PC-9 (cell line): ENCODE results near the gene DAZ4. TPM values are rescaled to one million over a fixed set of nuclear protein-coding genes. Genes with fewer than 3 reads are reported as not detected.
A peak's percentile ranks its signal among the peaks of the same experiment; 100 is the strongest.
"Not testable (repeated sequence)": the region's sequence is repeated elsewhere in the genome, so short reads cannot be mapped to it uniquely, and the experiment has no call there.

Experiments used
- Bru-seq: library from RNA; stranded (reverse); fragments of 400-500 nt; gene quantifications from one replicate; lab custom pipeline; 2021; lab: Mats Ljungman, UMichigan
- BruChase-seq, 2 experiments: library from RNA; stranded (reverse); fragments of 400-500 nt; gene quantifications; one replicate each; lab custom pipeline; 2021; lab: Mats Ljungman, UMichigan
- BruUV-seq: library from RNA; stranded (reverse); fragments of 400-500 nt; replicated peaks from 2 replicates; lab custom pipeline; 2021; lab: Mats Ljungman, UMichigan
- CTCF ChIA-PET: fragments of 300-600 bp; sonication (Branson Sonifier 250); formaldehyde crosslinking; loops from one replicate; lab custom pipeline; 2022; ENCODE audit warnings: antibody characterized with exemption; lab: Charles Lee
- POLR2A ChIA-PET: fragments of 300-600 bp; sonication (Branson Sonifier 250); formaldehyde crosslinking; loops from one replicate; lab custom pipeline; 2022; ENCODE audit warnings: antibody characterized with exemption; ENCODE audit not compliant: unreplicated experiment; lab: Charles Lee
- DNase-seq, 2 experiments: peaks; one replicate each; pipeline versions ENCODE4 v3.0.0 to v3.0.0-alpha.2; 2015 to 2022; ENCODE audit warnings: mixed read lengths in 1 of 2
- H2AFZ ChIP-seq: fragments of 200-600 bp; sonication (generic); 2 replicates; pipeline ENCODE4 v1.8.1; 2017; ENCODE audit warnings: antibody characterized with exemption
- H3F3A ChIP-seq: fragments of 200-600 bp; sonication (generic); 2 replicates; pipeline ENCODE4 v1.8.1; 2017; ENCODE audit warnings: antibody characterized with exemption, mild to moderate bottlenecking, low read depth; ENCODE audit not compliant: insufficient read depth
- H3K27ac ChIP-seq: fragments of 200-600 bp; sonication (generic); 2 replicates; pipeline ENCODE4 v1.6.1; 2016; ENCODE audit warnings: mixed run types
- H3K27me3 ChIP-seq: fragments of 200-600 bp; sonication (generic); 2 replicates; pipeline ENCODE4 v1.6.1; 2016; ENCODE audit warnings: low read depth, mixed run types; ENCODE audit not compliant: insufficient read depth
- H3K36me3 ChIP-seq: fragments of 200-600 bp; sonication (generic); 2 replicates; pipeline ENCODE4 v1.6.1; 2016; ENCODE audit warnings: low read depth, mixed run types
- H3K4me1 ChIP-seq: fragments of 200-600 bp; sonication (generic); replicated peaks from 2 replicates; pipeline ENCODE4 v1.6.1; 2016; ENCODE audit warnings: mixed run types; ENCODE audit not compliant: insufficient read depth
- H3K4me2 ChIP-seq: fragments of 200-600 bp; sonication (generic); 2 replicates; pipeline ENCODE4 v1.6.1; 2017; ENCODE audit warnings: mixed run types
- H3K4me3 ChIP-seq: fragments of 200-600 bp; sonication (generic); 2 replicates; pipeline ENCODE4 v1.6.1; 2016; ENCODE audit warnings: mixed run types
- H3K79me2 ChIP-seq: fragments of 200-600 bp; sonication (generic); 2 replicates; pipeline ENCODE4 v1.6.1; 2017; ENCODE audit warnings: low read depth, mixed run types
- H3K9me2 ChIP-seq: fragments of 200-600 bp; sonication (generic); 2 replicates; pipeline ENCODE4 v1.8.1; 2017; ENCODE audit warnings: mild to moderate bottlenecking; ENCODE audit not compliant: insufficient read depth
- H3K9me3 ChIP-seq: fragments of 200-600 bp; sonication (generic); 2 replicates; pipeline ENCODE4 v1.8.1; 2016; ENCODE audit warnings: low read depth; ENCODE audit not compliant: insufficient read depth
- H4K20me1 ChIP-seq: fragments of 200-600 bp; sonication (generic); 2 replicates; pipeline ENCODE4 v1.8.1; 2017; ENCODE audit not compliant: insufficient read depth
- intact Hi-C: fragments of 100-400 bp; cut with micrococcal nuclease; formaldehyde crosslinking; loops from one replicate; pipeline ENCODE4 v1.10.0; 2022; ENCODE audit not compliant: unreplicated experiment
- long read RNA-seq: library from polyadenylated mRNA; stranded (forward); transcript quantifications from one replicate; pipeline ENCODE4 v2.0.0, GENCODE V29; 2022
- total RNA-seq: library from RNA; stranded (reverse); gene quantifications from 2 replicates; pipeline ENCODE4 v1.2.3, GENCODE V29; 2021

The DAZ4 gene, protein sequence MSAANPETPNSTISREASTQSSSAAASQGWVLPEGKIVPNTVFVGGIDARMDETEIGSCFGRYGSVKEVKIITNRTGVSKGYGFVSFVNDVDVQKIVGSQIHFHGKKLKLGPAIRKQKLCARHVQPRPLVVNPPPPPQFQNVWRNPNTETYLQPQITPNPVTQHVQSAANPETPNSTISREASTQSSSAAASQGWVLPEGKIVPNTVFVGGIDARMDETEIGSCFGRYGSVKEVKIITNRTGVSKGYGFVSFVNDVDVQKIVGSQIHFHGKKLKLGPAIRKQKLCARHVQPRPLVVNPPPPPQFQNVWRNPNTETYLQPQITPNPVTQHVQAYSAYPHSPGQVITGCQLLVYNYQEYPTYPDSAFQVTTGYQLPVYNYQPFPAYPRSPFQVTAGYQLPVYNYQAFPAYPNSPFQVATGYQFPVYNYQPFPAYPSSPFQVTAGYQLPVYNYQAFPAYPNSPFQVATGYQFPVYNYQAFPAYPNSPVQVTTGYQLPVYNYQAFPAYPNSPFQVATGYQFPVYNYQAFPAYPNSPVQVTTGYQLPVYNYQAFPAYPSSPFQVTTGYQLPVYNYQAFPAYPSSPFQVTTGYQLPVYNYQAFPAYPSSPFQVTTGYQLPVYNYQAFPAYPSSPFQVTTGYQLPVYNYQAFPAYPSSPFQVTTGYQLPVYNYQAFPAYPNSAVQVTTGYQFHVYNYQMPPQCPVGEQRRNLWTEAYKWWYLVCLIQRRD
- total RNA-seq: not detected in 2 replicates
- Bru-seq, nascent RNA: not detected
- BruChase-seq, experiment 1, labeled RNA remaining after a 2-hour chase: percentile 2 among the genes with signal in this experiment
- not detected for BruChase-seq, experiment 2, labeled RNA remaining after a 6-hour chase
- long read RNA-seq: 0 reads

DNA sequence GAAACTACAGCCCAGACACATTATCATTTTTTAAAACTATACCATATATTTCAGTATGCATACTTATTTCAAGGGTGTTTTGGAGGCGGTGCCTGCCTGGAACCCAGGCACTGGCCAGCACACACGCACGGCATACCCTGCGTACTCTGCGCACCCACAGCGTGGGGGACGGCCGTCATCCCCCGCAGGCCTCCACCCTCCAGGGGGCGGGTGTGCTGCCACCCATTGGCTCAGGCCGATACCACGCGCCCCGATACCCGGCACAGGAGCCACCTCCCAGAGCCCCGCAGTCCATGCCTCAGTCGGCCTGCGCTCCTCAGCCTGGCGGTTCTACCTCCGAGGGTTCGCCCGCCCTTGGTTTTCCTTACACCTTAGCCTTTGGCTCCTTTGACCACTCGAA is at the start of gene DAZ4:
DAZ4 (plus strand) TSS at position 301 of the 400 bp plus-strand sequence. CDS start 208 bp downstream, outside the sequence.
- POLR2A ChIA-PET, intact Hi-C loops: not testable (repeated sequence)

DNA sequence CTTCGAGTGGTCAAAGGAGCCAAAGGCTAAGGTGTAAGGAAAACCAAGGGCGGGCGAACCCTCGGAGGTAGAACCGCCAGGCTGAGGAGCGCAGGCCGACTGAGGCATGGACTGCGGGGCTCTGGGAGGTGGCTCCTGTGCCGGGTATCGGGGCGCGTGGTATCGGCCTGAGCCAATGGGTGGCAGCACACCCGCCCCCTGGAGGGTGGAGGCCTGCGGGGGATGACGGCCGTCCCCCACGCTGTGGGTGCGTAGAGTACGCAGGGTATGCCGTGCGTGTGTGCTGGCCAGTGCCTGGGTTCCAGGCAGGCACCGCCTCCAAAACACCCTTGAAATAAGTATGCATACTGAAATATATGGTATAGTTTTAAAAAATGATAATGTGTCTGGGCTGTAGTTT is 20.4 kb upstream of the DAZ4 start, which contains the start of gene DAZ3:
DAZ3 (minus strand) TSS at position 101 of the 400 bp plus-strand sequence. CDS start 208 bp downstream, outside the sequence.
- H3K4me2 ChIP-seq, H3K9me3 ChIP-seq, H2AFZ ChIP-seq, DNase-seq, H3K79me2 ChIP-seq, H3K36me3 ChIP-seq, H3F3A ChIP-seq, H3K4me1 ChIP-seq, POLR2A ChIA-PET, H3K27ac ChIP-seq, CTCF ChIA-PET, intact Hi-C loops, H3K4me3 ChIP-seq, H4K20me1 ChIP-seq, H3K27me3 ChIP-seq, BruUV-seq, H3K9me2 ChIP-seq: not testable (repeated sequence)

More for the DNA sequence above, at the start of gene DAZ4:
- H3K9me3 ChIP-seq, H3K27me3 ChIP-seq, H3K4me2 ChIP-seq, H2AFZ ChIP-seq, H3F3A ChIP-seq, H4K20me1 ChIP-seq, BruUV-seq, H3K4me1 ChIP-seq, H3K36me3 ChIP-seq, H3K4me3 ChIP-seq, H3K27ac ChIP-seq, H3K9me2 ChIP-seq, CTCF ChIA-PET, H3K79me2 ChIP-seq, DNase-seq: not testable (repeated sequence)

DNA sequence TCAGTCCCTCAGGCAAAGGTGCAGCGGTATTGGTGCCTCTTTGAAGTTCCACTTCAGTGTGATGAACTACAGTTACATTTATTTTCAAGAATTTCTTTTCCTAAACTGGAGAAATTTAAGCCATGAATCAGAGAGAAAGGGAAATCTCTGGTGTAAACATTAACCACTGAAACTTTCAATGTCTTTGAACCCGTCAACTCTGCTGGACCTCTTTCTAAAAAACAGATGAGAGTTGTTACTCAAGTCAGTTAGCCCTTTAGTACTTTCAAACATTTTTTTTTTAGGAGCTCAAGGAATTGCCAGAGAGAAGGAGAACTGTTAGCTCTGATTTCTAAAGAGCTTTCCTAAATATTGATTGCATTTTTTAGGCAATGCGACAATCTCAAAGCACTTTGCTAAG is 11.9 kb upstream of the DAZ4 start:
- BruUV-seq, intact Hi-C loops, H3K9me2 ChIP-seq, H3K4me1 ChIP-seq, H2AFZ ChIP-seq, H3K36me3 ChIP-seq, H3K79me2 ChIP-seq, H3K4me3 ChIP-seq, H3F3A ChIP-seq, H3K27me3 ChIP-seq, H3K4me2 ChIP-seq, H3K27ac ChIP-seq, H4K20me1 ChIP-seq, CTCF ChIA-PET, POLR2A ChIA-PET, H3K9me3 ChIP-seq, DNase-seq: not testable (repeated sequence)

DNA sequence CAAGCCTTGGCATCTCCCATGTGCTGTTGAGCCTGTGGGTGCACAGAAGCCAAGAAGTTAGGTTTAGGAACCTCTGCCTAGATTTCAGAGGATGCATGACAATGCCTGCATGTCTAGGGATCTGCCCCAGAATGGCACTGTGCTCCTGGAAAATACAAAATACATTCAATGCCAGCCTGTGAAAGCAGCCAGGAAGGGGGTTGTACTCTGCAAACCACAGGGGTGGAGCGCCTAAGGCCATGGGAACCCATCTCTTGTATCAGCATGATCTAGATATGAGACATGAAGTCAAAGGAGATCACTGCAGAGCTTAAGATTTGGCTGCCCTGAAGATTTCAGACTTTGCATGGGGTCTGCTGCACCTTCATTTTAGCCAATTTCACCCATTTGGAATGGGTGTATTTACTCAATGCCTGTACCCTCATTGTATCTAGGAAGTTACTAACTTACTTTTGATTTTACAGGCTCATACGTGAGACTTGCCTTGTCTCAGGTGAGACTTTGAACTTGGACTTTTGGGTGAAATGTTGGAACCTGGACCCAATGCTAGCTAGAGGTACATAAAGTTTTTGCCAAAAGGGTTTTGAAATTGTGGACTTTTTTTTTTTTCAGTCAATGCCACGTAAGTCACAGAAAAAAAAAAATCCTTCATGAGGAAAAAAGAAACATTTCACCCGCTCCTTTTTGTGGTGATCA is 9.4 kb upstream of the DAZ4 start:
- DNase-seq, H3K9me3 ChIP-seq, CTCF ChIA-PET, H4K20me1 ChIP-seq, H3F3A ChIP-seq, BruUV-seq, H3K27ac ChIP-seq, intact Hi-C loops, H3K4me2 ChIP-seq, H2AFZ ChIP-seq, H3K79me2 ChIP-seq, H3K36me3 ChIP-seq, H3K9me2 ChIP-seq, H3K27me3 ChIP-seq, POLR2A ChIA-PET, H3K4me1 ChIP-seq, H3K4me3 ChIP-seq: not testable (repeated sequence)

DNA sequence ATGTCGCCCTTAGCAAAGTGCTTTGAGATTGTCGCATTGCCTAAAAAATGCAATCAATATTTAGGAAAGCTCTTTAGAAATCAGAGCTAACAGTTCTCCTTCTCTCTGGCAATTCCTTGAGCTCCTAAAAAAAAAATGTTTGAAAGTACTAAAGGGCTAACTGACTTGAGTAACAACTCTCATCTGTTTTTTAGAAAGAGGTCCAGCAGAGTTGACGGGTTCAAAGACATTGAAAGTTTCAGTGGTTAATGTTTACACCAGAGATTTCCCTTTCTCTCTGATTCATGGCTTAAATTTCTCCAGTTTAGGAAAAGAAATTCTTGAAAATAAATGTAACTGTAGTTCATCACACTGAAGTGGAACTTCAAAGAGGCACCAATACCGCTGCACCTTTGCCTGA is 8.7 kb upstream of the DAZ4 start:
- H2AFZ ChIP-seq, intact Hi-C loops, H3K79me2 ChIP-seq, BruUV-seq, H3K36me3 ChIP-seq, H3K4me1 ChIP-seq, H3K27me3 ChIP-seq, H3F3A ChIP-seq, DNase-seq, H3K4me2 ChIP-seq, H4K20me1 ChIP-seq, CTCF ChIA-PET, H3K9me2 ChIP-seq, H3K4me3 ChIP-seq, H3K27ac ChIP-seq, H3K9me3 ChIP-seq, POLR2A ChIA-PET: not testable (repeated sequence)
